Left lobe of liver (tissue), 2 donors: ENCODE data around the gene TOM1L2. TPM values are rescaled to one million over a fixed set of nuclear protein-coding genes. Genes with fewer than 3 reads are reported as not detected.
"Not testable (repeated sequence)": the region's sequence is repeated elsewhere in the genome, so short reads cannot be mapped to it uniquely, and the experiment has no call there.

Experiments
- ATAC-seq: fragments of 200-7000 bp; cut with Tn5 transposase; one replicate; pipeline ENCODE4 v1.9.1; 2020; ENCODE audit warnings: mild to moderate bottlenecking, moderate library complexity
- DNase-seq: peaks from one replicate; pipeline ENCODE4 v3.0.0-alpha.2; 2020; ENCODE audit warnings: low spot score
- total RNA-seq: library from RNA; stranded (reverse); gene quantifications from one replicate; pipeline ENCODE4 v1.2.1, GENCODE V29; 2021
- donor health status: DM: no; HTN: no; CAD: no; lungs with moderate emphysema.
- donor health status: DM: no; HTN: yes; CAD: no.

Gene TOM1L2
- total RNA-seq, 1 donor from 2014 or later: 17.6 TPM

DNA sequence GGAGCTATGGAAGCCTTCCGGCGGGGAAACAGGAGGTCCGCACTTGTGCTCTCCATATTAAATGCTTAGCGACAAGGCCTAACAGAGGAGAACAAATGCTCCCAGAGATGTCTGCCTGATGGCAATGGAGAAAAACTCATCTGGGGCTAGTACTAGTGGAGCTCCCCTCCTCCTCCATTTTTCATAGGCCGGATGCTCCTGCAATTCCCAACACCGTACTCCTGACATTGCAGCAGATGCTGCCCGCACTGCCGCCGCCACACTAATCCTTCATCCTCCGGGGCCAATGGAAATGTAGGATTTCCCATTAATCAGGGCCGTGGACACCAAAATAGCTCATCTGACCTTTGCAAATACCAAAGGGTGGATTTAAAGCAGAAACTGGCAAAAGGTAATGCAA, 27.5 kb downstream of the TOM1L2 start:
- ATAC-seq (no peak), DNase-seq (no peak)

DNA sequence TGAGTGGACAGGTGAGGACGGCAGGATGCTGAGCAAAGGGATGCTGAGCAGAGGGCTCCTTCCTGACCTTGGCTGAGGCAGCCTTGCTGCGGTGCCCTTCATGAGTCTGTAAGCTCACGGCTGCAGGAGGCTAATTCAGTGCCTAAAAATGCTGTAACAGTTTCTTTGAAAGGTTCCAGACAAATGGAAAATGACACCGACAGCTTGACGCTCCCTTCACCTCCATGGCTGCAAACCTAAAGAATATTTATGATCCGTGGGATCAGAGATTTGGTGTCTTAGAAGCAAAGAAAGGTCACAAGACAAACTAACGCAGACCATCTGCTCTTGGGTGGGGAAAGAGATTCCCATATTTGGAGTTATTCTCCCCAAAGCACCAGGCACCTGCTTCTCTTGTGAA, 28.0 kb downstream of the TOM1L2 start:
- DNase-seq (no peak), ATAC-seq (no peak)

DNA sequence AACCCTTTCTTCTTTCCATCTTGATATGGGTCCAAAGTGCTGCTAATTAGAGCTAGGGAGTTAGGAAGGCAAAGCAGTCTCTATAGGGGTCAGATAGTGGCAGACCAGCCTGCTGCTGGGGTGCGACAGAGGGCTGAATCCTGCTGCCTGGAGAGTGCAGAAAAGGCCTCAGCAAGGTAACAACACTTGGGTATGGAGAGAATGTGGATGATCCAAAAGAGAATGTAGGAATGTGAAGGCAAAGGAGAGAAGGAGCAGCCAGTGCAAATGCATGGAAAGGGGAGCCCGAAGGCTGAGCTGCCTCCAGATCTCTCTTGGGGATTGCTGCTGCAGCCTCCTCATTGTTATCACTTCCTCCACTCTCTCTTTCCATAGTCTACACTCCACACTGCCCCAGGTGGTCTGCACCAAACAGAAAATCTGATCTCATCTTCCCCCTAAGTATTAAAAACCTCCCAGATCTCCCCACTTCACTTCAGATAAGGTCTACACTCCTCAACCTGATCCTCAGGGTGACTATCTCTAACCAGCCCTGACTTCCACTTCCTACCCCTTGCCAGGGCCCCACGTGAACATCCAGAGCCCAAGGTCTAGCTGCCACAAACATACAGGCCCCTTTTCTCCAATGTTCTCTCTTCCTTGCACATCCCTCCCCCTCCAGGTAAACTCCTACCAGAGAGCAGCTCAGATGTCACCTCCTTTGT, 28.8 kb downstream of the TOM1L2 start:
- no peak for ATAC-seq
- no peak for DNase-seq

DNA sequence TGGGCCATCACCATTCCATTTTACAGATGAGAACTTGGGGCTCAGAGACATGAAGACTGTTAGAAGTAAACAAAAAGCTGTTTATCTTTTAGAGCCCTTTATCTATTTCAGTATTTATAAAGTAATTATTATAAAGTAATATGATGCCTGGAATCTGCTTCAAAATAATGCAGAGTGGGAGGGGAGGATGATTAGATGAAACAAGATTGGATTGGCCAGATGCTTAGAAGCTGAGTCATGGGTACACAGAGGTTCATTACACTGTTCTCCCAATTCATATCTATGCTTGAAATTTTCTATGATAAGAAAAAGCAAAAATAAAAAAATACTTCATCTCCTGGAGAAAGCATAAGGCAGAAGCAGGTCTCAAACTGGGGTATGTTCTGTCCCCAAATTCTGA, 29.4 kb downstream of the TOM1L2 start:
- ATAC-seq (no peak), DNase-seq (no peak)

DNA sequence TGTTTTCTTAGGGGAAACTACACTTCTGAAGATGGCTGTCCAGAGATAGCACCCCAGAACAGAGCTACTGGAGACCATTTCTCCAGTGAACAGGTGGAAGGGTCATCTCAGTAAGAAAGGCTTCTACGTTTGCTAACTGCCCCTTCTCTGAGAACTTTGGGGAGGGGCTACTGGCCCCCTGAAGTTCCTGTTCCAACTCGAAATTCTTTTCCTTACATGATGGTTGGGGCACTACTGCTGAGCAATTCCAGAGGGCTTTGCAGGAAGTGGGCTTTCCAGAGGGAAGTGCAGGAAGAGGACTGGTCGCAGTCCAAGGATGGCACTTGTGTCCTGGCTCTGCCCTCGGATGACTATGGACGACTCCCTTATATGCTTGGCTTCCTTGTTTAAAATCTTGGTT, 31.2 kb downstream of the TOM1L2 start:
- ATAC-seq (no peak), DNase-seq (no peak)

DNA sequence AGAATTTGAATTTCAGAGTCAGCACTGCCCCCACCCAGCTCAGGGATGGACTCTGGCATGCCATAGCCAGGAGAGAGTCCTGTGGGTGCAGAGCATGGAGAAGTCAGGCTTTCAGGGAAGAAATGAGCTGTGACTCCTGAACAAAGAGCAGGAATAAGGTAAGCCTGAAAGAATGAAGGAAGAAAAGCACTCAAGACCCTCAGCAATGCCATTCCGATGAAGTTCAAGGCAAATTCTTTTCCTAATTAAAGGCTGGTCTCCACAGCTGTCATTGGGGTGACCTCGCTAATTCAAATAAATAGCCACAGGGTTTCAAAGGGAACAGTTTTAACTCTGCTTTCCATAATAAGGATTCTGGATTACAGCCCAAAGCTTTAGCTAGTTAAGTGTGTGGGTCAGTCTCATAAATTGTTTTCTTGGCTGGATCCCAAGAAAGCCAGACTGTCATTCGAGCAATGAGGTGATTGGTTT, 31.7 kb downstream of the TOM1L2 start:
- no peak for ATAC-seq
- DNase-seq: no peak

DNA sequence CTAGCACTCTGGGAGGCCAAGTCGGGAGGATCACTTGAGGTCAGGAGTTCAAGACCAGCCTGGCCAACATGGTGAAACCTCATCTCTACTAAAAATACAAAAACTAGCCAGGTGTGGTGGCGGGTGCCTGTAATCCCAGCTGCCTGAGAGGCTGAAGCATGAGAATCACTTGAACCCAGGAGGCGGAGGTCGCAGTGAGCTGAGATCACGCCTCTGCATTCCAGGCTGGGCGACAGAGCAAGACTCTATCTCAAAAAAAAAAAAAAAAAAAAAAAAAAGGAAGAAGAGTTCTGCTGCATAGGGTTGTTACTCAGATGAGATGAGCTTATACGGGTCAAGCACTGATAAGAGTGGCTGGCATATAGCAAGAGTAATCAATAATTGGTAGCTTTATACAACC, 32.3 kb downstream of the TOM1L2 start:
- DNase-seq, ATAC-seq: not testable (repeated sequence)

DNA sequence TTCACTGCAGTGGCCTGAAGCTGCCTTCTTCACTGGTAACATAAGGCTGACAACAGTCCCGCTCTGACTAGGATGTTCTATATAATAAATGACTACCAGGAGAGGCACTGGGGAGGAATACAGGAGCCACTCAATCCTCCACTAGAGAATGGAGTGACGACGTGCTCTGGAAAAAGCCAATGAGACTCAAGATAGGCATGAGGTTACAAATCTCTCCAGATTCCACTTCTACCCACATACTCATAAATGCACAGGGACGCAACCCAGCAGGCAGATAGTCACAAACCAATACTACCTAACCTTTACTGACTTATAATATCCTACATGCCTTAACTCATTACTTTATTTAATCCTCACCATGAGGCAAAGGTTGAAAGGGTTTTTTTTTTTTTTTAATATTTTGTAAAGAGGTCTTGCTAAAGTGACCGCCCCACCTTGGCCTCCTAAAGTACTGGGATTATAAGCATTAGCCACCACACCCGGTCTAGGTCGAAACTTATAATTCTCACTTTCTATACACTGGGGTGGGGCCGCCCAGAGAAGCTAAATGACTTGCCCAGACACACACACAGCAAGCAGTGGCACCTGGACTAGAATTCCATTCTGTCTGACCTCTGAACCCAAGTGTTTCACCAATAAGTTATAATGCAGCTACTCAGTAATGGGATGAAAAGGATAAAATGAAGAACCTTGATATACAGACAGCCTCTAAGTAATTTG, 33.7 kb downstream of the TOM1L2 start:
- peak; percentile 45 for ATAC-seq
- no peak for DNase-seq

DNA sequence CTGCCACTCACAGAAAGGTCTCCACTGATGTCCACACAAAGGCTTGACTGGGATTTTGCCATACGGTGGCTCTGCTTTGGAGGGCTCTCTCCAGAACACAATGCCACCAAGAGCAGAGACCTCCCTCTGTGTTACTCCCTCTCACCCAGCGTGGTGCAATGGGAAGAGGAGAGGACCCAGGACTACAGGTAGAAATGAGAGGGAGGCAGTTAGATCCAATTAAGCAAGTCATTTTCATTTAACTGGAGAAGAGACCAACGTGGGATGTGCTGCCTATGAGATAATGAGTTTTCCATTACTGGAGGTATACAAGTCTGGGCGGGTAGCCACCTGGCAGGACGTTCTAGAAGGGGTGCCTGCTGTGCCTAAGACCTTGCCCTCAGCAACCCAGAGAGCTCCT, 34.2 kb downstream of the TOM1L2 start:
- no peak for ATAC-seq

DNA sequence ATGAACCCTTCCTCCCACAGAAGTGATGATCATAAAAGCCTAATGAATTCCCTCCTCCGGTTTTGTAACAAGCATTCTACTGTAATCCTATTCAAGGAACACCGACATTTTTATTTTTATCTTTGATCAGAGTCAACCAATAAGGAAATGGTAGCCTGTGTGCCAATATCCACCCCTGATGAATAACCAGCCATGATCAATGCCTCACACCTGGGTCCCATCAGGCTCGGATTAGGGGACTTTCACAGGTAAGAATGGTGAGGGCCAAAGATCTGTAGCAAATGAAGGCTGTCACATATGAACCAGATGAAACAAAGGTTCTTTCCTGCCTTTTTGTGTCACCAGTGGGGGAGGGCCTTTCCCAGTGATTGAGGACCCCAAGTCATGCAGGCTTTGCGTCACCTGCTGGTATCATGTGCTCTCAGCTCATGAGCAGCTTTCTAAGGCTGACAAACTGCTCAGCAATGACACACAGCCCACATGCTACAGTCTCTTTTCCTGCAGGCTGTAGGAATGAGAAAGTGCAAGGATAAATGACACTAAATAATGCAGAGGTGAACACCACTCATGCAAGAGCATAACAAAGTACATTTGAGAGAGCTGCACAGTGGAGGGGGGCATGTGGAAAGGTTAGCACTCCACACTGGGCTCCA, 34.9 kb downstream of the TOM1L2 start:
- no peak for ATAC-seq
- DNase-seq: no peak

More for the DNA sequence above, 34.2 kb downstream of the TOM1L2 start:
- no peak for DNase-seq

DNA sequence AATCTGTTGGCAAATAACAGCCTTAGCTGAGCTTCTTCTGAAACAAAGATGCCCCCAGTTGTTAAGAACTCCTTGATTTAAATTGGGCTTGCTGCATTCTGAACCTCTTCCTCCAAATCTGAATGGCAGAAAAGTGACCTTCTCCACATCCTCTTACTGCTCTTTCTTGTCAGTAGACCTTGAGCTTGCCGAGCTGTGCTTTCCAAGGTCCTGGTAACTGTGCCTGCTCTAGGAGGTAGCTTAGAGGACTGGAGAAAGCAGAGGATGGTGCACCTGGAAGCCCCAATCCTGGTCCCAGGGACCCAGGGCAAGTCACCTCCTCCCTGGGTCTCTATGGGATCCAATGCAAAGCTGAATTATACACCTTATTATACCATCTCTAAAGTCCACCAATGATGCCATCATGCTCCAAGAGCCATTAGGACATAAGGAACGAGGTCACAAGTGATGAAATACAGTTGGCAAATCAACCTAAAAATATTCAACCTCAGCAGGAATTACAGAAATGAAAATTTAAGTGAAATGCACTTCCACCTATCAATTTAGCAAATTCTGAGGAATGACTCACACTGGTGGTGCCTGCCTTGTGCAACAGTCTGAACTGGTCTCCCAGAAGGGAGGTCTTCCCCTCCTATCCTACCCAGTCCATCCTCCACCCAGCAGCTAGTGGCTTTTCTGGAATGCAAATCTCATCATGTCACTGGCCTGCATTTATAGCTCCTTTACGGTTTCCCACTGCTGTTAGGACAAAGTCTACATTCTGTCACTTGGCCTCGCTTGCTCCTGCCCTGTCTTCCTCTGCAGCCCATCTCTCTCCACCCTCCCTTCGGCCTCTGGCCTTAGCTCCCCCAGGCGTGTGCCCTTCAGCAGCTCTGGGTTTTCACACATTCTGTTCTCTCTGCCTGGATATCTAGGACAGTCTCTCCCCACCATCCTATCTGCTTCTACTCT, 36.6 kb downstream of the TOM1L2 start:
- peak; percentile 36 for ATAC-seq
- no peak for DNase-seq

DNA sequence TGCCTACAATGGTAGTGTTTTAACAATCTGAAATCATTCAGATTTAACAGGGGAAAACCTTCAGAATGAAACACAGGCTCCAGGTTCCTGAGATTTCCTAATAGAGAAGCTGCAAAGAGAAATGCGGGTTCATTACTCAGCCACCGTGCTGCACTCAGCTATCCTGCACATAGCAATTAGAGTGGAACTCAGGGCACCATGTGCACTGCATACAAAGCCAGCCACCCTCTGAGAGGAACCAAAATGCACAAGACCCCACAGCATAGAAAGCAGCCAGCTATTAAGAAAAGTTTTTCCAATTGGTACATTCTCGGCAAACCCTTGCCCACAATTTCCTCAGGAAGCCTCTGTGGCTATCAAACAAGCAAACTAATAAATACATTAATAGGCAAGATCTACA, 37.4 kb downstream of the TOM1L2 start:
- DNase-seq (no peak), ATAC-seq (no peak)

DNA sequence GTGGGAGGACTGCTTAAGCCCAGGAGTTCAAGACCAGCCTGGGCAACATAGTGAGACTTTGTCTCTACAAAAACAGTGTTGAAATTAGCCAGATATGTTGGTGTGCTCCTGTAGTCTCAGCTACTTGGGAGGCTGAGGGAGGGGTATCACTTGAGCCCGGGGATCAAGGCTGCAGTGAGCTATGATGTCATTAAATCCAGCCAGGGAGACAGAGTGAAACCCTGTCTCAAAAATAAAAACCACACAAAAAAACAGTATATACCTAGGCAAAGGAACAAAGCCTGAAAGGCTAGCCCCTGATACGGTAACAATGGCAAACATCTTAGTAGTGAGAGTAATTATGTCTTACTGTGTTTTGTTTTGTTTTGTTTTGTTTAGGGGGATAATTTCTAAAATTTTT, 38.0 kb downstream of the TOM1L2 start:
- DNase-seq (no peak), ATAC-seq (no peak)

DNA sequence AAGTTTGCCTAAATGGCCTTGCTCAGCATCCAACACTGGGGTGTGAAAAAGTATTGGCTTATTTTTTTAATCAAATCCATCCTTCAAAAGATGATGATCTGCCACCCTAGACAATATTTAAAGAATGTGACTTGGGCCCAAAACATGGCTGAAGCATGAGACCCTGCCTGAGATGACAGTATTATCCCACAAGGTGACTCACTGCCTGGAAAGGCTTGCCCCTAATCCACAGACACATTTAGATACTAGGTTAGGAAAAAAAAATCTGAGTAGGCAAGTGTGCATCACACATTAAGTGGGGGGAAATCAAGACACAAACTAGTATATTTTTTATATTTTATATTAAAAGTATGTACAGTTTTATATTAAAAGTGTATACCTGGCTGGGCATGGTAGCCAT, 38.4 kb downstream of the TOM1L2 start:
- ATAC-seq (no peak), DNase-seq (no peak)

DNA sequence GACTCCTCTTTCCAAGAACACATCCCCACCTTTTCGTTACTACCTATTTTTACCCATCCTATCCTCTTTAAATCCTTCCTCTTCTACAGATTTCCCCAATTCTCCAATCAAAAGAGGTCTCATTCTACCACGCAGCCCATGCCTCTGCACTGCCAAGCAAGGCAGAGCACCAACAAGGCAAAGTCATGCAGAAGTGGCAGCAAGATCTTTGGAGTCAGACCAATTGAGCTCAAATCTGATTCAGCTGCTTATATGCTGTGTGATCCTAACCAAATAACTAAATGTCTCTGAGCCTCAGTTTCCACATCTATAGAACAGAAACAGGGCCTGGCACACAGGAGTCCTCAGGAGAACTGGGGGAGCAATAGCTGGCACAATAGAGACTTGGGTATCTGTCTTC, 41.0 kb downstream of the TOM1L2 start:
- ATAC-seq: no peak
- DNase-seq: no peak

DNA sequence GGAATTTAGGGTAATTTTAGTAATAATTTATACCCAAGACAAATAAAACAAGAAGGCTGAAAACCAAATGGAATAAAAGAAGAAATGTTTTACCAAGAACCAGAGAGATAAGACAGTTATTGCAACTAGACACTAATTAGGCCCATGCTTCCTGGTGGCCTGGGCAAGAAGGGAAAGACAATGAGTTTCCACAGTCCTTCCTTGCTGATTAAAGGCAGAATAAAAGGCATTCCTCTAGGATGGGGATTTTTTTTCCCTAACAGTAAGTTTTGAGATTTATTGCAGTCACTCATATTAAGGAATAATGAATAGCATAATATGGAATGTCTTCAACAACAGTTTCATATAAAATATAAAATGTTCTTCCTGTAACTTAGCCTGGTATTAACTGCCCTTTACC, 41.5 kb downstream of the TOM1L2 start:
- DNase-seq: no peak
- ATAC-seq: no peak

DNA sequence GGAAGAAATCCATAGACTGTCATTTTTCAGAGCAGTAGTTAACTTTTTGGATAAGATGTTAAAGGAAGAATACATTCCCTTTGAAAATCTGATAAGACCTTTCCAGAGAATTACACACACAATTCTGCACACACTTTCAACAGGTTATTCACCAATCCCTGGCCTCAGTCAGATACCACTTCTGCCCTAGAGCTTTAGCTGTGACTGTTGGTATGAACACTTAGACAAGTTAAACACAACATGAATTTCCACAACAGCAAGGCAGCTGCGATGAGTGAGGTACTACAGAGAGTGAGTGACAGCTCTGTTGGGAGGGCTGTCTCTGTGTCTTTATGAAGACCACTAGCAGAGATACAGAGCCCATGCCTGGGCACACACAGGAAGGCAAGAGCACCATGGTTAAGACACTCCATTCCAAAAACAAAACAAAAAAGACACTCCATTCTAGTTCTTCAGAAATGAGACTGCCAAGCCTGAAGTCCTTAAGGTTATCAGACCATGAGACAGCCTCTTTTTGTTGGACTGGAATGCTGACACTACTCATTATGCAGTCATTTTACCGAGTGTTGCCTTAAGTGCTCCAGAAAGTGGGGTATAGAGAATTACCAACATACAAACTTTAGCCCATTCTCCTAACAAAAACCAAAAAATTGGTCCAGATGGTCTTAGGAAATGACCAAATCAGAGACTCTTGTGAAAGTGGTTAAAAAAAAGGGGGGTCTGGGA, 42.4 kb downstream of the TOM1L2 start:
- no peak for ATAC-seq

DNA sequence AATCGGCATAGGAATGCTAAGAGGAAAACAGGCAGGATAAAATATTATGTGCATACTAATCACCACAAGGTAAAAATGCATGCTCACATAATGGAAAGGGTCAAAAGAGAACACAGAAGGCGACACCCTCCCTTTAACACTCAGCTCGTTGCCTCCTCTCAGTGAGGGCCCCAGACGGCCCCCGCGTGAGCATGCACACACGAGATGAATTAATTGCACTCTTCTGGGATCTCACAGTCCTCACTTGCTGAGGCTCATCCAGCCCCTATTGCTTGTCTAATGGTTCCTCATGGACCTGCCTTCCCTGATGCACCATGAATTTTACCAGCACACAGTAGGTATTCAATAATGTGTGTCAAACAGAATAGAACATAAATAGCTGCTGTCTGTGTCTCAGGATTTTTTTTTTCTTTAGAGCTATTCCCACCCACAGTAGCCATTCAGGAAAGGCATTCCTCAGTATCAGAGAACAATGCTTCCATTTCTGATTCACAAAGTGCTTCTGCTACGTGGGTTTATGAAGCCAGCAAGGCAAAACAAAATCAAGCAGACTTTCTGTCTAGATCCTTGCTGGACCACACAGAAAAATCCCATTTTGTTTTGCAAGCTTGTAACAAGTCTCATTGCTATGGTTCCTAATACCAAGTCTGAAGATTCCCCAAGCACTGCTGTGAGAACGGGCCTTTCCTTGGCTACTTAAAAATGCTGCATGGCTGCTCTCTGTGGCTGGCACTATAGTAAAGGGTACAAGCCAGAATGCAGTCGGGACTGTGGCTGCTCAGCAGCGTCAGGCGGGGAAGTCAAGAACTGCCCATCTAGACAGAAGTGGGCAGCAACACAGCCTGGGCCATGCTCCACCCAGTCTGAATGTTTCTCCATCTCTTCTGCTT, 43.6 kb downstream of the TOM1L2 start:
- no peak for DNase-seq
- no peak for ATAC-seq

More for the DNA sequence above, 42.4 kb downstream of the TOM1L2 start:
- DNase-seq: no peak

DNA sequence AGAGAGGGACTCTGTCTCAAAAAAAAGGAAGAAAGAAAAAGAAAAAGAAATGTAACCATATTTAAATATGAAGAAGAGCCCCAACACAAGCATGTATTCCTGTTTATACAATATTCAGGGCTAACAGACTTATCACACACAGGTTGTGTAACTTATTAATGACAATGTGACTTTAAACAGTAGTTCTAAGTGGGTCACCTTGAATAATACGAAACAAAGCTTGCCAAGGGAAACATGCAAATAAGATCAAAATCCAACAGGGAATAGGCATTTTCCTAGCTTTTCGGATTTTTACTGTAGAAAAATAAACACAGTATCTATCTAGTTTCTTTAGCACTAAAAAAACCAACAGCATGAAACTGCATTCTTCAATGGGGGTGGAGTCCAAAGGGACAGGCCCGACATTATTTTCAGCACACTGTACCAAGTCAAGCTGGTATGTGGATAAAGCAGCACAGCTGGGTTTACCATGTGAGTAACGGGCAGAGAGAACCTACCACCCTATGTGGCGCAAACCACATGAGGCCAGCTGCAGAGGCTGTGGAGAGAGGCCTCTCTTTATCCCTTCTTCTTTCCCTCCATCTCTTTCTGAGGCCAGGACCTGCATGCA, 45.3 kb downstream of the TOM1L2 start:
- DNase-seq (no peak), ATAC-seq (peak; percentile 74)
